Loucy (cell line): Measurements from ENCODE around the gene SMC3.

Experiments used
- H2AFZ ChIP-seq: fragments of 200-600 bp; sonication (generic); 2 replicates; pipeline ENCODE4 v1.6.0; 2016; ENCODE audit warnings: antibody characterized with exemption, mild to moderate bottlenecking, low read length, moderate library complexity
- H3F3A ChIP-seq: fragments of 200-600 bp; 2 replicates; pipeline ENCODE4 v1.6.0; 2016; ENCODE audit warnings: antibody characterized with exemption, low read depth, mild to moderate bottlenecking
- H3K27me3 ChIP-seq: fragments of 200-600 bp; sonication (generic); 2 replicates; pipeline ENCODE4 v1.6.1; 2014; ENCODE audit warnings: low read length, mild to moderate bottlenecking; ENCODE audit not compliant: insufficient read depth, poor library complexity, severe bottlenecking
- H3K36me3 ChIP-seq: fragments of 200-600 bp; sonication (generic); 2 replicates; pipeline ENCODE4 v1.6.1; 2016; ENCODE audit warnings: low read length; ENCODE audit not compliant: insufficient read depth
- H3K4me1 ChIP-seq: fragments of 200-600 bp; sonication (generic); 2 replicates; pipeline ENCODE4 v1.5.1; 2014; ENCODE audit warnings: low read length, mild to moderate bottlenecking; ENCODE audit not compliant: insufficient read depth, poor library complexity, severe bottlenecking
- H3K4me2 ChIP-seq: fragments of 200-600 bp; sonication (generic); 2 replicates; pipeline ENCODE4 v1.6.0; 2014; ENCODE audit warnings: antibody characterized with exemption, low read length, low read depth, mild to moderate bottlenecking; ENCODE audit not compliant: poor library complexity, severe bottlenecking
- H3K4me3 ChIP-seq: fragments of 200-600 bp; sonication (generic); 2 replicates; pipeline ENCODE4 v1.5.1; 2014; ENCODE audit warnings: low read length, mild to moderate bottlenecking, mixed read lengths; ENCODE audit not compliant: poor library complexity, severe bottlenecking
- H3K79me2 ChIP-seq: fragments of 200-600 bp; sonication (generic); 2 replicates; pipeline ENCODE4 v1.6.1; 2014; ENCODE audit warnings: low read length; ENCODE audit not compliant: insufficient read depth
- H3K9ac ChIP-seq: fragments of 200-600 bp; sonication (generic); 2 replicates; pipeline ENCODE4 v1.6.0; 2014; ENCODE audit warnings: mild to moderate bottlenecking, low read depth, low read length, moderate library complexity; ENCODE audit not compliant: poor library complexity, severe bottlenecking
- H3K9me2 ChIP-seq: fragments of 200-600 bp; sonication (generic); replicated peaks from 2 replicates; pipeline ENCODE4 v1.6.1; 2016; ENCODE audit warnings: low read depth, low read length, mixed read lengths
- H3K9me3 ChIP-seq: fragments of 200-600 bp; sonication (generic); 2 replicates; pipeline ENCODE4 v1.6.1; 2014; ENCODE audit warnings: mild to moderate bottlenecking, antibody characterized with exemption, low read length, low read depth; ENCODE audit not compliant: insufficient read depth
- H4K20me1 ChIP-seq: fragments of 200-600 bp; sonication (generic); 2 replicates; pipeline ENCODE4 v1.6.0; 2014; ENCODE audit warnings: antibody characterized with exemption, low read length, mild to moderate bottlenecking; ENCODE audit not compliant: insufficient read depth, poor library complexity, severe bottlenecking
- EZH2phosphoT487 ChIP-seq: fragments of 200-600 bp; IDR thresholded peaks from 2 replicates; pipeline ENCODE4 v1.6.1; 2018; ENCODE audit warnings: antibody characterized with exemption, mild to moderate bottlenecking, moderate library complexity, borderline replicate concordance
- TF ChIP-seq, protein P1 (sequence below): fragments of 200-600 bp; sonication (generic); conservative IDR thresholded peaks from 2 replicates; pipeline ENCODE4 v1.5.1; 2014; ENCODE audit warnings: mild to moderate bottlenecking, antibody characterized with exemption, low read length

SMC3 gene

DNA sequence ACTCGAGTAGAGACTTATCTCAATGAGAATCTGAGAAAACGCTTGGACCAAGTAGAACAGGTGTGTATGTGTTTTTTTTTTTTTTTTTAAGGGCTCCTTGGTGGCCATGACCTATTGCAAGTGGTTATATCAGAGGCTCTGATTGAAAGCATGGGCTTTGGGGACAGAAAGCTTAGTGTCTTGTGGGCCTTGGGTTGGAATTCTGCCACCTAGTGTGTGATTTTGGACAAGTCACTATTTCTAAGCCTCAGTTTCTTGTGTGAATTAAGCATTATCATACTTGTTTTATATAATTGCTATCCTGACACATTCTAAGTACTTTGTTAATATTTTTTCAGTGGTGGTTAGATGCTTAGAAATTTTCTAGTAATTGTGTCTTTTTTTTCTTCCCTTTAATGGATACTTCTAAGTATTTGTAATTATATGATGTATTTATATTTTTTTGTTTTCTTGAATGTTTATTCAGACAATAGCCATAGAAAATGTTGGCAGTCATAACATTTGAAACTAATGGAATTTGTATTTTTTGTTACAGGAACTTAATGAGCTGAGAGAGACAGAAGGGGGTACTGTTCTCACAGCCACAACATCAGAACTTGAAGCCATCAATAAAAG is 33.1 kb downstream of the SMC3 start:
- H3K36me3 ChIP-seq, result peaks cover 65% of the 10 kb centered on the region; the same call in 1 of the 2 replicates
- H3K4me2 ChIP-seq, result no peak overlapping the region
- H3F3A ChIP-seq, result 0 out of 2 replicates have a peak, but pooled peaks cover 3% of the 10 kb centered on the region
- no peak overlapping the region for H3K9ac ChIP-seq
- no peaks in the 10 kb centered on the region for H3K9me3 ChIP-seq
- H3K9me2 ChIP-seq, result no peaks in the 10 kb centered on the region
- TF ChIP-seq, protein P1, sequence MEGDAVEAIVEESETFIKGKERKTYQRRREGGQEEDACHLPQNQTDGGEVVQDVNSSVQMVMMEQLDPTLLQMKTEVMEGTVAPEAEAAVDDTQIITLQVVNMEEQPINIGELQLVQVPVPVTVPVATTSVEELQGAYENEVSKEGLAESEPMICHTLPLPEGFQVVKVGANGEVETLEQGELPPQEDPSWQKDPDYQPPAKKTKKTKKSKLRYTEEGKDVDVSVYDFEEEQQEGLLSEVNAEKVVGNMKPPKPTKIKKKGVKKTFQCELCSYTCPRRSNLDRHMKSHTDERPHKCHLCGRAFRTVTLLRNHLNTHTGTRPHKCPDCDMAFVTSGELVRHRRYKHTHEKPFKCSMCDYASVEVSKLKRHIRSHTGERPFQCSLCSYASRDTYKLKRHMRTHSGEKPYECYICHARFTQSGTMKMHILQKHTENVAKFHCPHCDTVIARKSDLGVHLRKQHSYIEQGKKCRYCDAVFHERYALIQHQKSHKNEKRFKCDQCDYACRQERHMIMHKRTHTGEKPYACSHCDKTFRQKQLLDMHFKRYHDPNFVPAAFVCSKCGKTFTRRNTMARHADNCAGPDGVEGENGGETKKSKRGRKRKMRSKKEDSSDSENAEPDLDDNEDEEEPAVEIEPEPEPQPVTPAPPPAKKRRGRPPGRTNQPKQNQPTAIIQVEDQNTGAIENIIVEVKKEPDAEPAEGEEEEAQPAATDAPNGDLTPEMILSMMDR, result peak; percentile 76
- no peak for TF ChIP-seq EZH2phosphoT487
- no peaks in the 10 kb centered on the region for H3K4me1 ChIP-seq
- no peaks in the 10 kb centered on the region for H3K79me2 ChIP-seq
- H3K4me3 ChIP-seq, result no peak overlapping the region
- H3K27me3 ChIP-seq, result peaks cover 4% of the 10 kb centered on the region
- H4K20me1 ChIP-seq, result no peaks in the 10 kb centered on the region
- no peak overlapping the region for H2AFZ ChIP-seq

DNA sequence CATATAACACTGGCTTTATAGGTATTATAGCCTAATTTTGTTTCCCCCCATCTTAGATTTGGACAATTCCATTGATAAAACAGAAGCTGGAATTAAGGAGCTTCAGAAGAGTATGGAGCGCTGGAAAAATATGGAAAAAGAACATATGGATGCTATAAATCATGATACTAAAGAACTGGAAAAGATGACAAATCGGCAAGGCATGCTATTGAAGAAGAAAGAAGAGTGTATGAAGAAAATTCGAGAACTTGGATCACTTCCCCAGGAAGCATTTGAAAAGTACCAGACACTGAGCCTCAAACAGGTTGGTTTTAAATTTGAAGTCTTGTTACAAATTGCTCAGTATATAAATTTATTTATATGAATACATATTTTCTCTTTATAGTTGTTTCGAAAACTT is 34.1 kb downstream of the SMC3 start:
- Histone ChIP-seq H3K27me3 (peaks cover 4% of the 10 kb centered on the region), H2AFZ (no peak overlapping the region), H3K36me3 (peaks cover 65% of the 10 kb centered on the region; the same call in 1 of the 2 replicates), H4K20me1 (no peaks in the 10 kb centered on the region), H3F3A (0 out of 2 replicates have a peak, but pooled peaks cover 3% of the 10 kb centered on the region), H3K9ac (no peak overlapping the region), H3K4me3 (no peak overlapping the region), H3K4me1 (no peaks in the 10 kb centered on the region), H3K4me2 (no peak overlapping the region), H3K9me2 (no peaks in the 10 kb centered on the region), H3K79me2 (no peaks in the 10 kb centered on the region), H3K9me3 (no peaks in the 10 kb centered on the region)
- TF ChIP-seq EZH2phosphoT487, result no peak

DNA sequence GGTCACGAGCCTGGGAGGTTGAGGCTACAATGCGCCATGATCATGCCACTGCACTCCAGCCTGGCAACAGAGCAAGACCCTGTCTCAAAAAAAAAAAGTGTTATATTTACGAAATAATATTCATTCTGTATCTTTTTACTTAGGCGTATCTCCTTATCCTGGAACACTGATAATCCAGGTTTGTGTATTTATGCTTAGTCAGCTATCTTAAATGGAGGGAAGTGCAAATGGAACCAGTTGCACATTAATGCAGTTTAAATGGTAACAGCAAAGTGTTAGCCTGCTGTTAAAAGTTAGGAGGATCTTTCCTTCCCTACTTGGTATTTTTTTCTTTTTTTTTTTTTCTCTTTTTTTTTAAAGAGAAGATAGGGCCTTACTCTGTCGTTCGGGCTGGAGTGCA is 40.6 kb downstream of the SMC3 start:
- Histone ChIP-seq H3K79me2 (no peaks in the 10 kb centered on the region), H3K4me1 (no peaks in the 10 kb centered on the region), H3K4me3 (no peak overlapping the region), H3K36me3 (peaks cover 27% of the 10 kb centered on the region; the same call in 1 of the 2 replicates), H3F3A (no peaks in the 10 kb centered on the region), H2AFZ (no peak overlapping the region), H3K9ac (no peak overlapping the region), H3K27me3 (peaks cover 3% of the 10 kb centered on the region), H3K9me2 (no peaks in the 10 kb centered on the region), H3K9me3 (no peaks in the 10 kb centered on the region), H4K20me1 (no peaks in the 10 kb centered on the region), H3K4me2 (no peak overlapping the region)
- TF ChIP-seq, protein P1, result no peak
- TF ChIP-seq EZH2phosphoT487, result no peak

DNA sequence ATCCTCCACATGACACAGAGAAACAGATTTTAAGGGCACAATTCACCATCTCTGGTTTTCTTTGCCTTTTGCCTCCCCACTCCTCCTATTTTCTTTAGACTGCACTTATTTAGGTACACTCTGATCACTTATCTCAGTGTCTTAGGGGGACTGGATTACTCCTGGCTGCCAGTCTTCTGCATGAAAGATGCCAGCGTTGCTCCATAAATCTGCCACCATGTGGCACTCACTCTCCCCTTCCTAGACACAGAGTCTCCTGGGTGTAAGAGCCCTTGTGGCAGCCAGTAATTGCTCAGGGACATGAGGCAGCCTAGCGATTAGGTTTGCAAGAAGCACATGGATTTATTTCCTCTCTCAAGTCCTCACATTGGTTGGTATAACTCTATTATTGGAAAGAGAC is 42.1 kb downstream of the SMC3 start:
- Histone ChIP-seq H3K36me3 (peaks cover 14% of the 10 kb centered on the region; the same call in 1 of the 2 replicates), H3K27me3 (no peaks in the 10 kb centered on the region), H3K79me2 (no peaks in the 10 kb centered on the region), H4K20me1 (no peaks in the 10 kb centered on the region), H3K9me2 (no peaks in the 10 kb centered on the region), H3F3A (no peaks in the 10 kb centered on the region), H3K4me3 (no peak overlapping the region), H2AFZ (no peak overlapping the region), H3K4me2 (no peak overlapping the region), H3K9me3 (no peaks in the 10 kb centered on the region), H3K4me1 (no peaks in the 10 kb centered on the region), H3K9ac (no peak overlapping the region)
- no peak for TF ChIP-seq EZH2phosphoT487
- TF ChIP-seq, protein P1, result no peak
